MM.1S (cell line): ENCODE results near the gene TUBAL3.

ENCODE experiments used
- DNase-seq: peaks from one replicate; pipeline ENCODE4 v3.0.0-alpha.2; 2015
- H2AFZ ChIP-seq: fragments of 300-600 bp; sonication (generic); 2 replicates; pipeline ENCODE4 v1.6.0; 2016; ENCODE audit warnings: antibody characterized with exemption, low read length
- H3F3A ChIP-seq: fragments of 300-600 bp; sonication (generic); 2 replicates; pipeline ENCODE4 v1.6.1; 2016; ENCODE audit warnings: mild to moderate bottlenecking, antibody characterized with exemption, low read length, moderate library complexity, mixed read lengths; ENCODE audit not compliant: insufficient read depth
- H3K27ac ChIP-seq: fragments of 300-600 bp; sonication (generic); 2 replicates; pipeline ENCODE4 v1.5.1; 2016; ENCODE audit warnings: mild to moderate bottlenecking, low read length
- H3K27me3 ChIP-seq: fragments of 300-600 bp; sonication (generic); replicated peaks from 2 replicates; pipeline ENCODE4 v1.6.0; 2016; ENCODE audit warnings: low read length; ENCODE audit not compliant: insufficient read depth
- H3K36me3 ChIP-seq: fragments of 300-600 bp; sonication (generic); replicated peaks from 2 replicates; pipeline ENCODE4 v1.6.1; 2016; ENCODE audit warnings: mild to moderate bottlenecking, low read length, mixed read lengths; ENCODE audit not compliant: insufficient read depth
- H3K4me1 ChIP-seq: fragments of 300-600 bp; sonication (generic); 2 replicates; pipeline ENCODE4 v1.6.1; 2016; ENCODE audit warnings: low read length, mixed read lengths
- H3K4me2 ChIP-seq: fragments of 300-600 bp; sonication (generic); 2 replicates; pipeline ENCODE4 v1.6.0; 2016; ENCODE audit warnings: low read depth, low read length
- H3K4me3 ChIP-seq: fragments of 300-600 bp; sonication (generic); 2 replicates; pipeline ENCODE4 v1.5.1; 2016; ENCODE audit warnings: low read length, mixed read lengths
- H3K79me2 ChIP-seq: fragments of 300-600 bp; sonication (generic); 2 replicates; pipeline ENCODE4 v1.6.1; 2016; ENCODE audit warnings: mixed run types, low read length, mixed read lengths
- H3K9ac ChIP-seq: fragments of 300-600 bp; sonication (generic); 2 replicates; pipeline ENCODE4 v1.6.1; 2016; ENCODE audit warnings: low read length, mixed read lengths
- H3K9me2 ChIP-seq: fragments of 300-600 bp; sonication (generic); replicated peaks from 2 replicates; pipeline ENCODE4 v1.6.1; 2016; ENCODE audit warnings: mild to moderate bottlenecking, low read length, mixed read lengths; ENCODE audit not compliant: insufficient read depth
- H3K9me3 ChIP-seq: fragments of 300-600 bp; sonication (generic); replicated peaks from 2 replicates; pipeline ENCODE4 v1.6.1; 2016; ENCODE audit warnings: mild to moderate bottlenecking, low read length, mixed read lengths; ENCODE audit not compliant: insufficient read depth
- H4K20me1 ChIP-seq: fragments of 300-600 bp; sonication (generic); 2 replicates; pipeline ENCODE4 v1.6.1; 2016; ENCODE audit warnings: mild to moderate bottlenecking, low read length, moderate library complexity, mixed read lengths; ENCODE audit not compliant: insufficient read depth
- CTCF ChIP-seq: fragments of 300-600 bp; sonication (generic); IDR thresholded peaks from 2 replicates; pipeline ENCODE4 v1.5.1; 2016; ENCODE audit warnings: antibody characterized with exemption, low read length, mixed read lengths
- EZH2 ChIP-seq: fragments of 300-600 bp; sonication (generic); optimal IDR thresholded peaks from 2 replicates; pipeline ENCODE3; 2017; ENCODE audit warnings: low read depth, mild to moderate bottlenecking, antibody characterized with exemption, low read length, mixed read lengths
- EZH2phosphoT487 ChIP-seq: fragments of 300-600 bp; sonication (generic); IDR thresholded peaks from 2 replicates; pipeline ENCODE4 v1.6.1; 2018; ENCODE audit warnings: antibody characterized with exemption, low read length

The TUBAL3 gene

DNA sequence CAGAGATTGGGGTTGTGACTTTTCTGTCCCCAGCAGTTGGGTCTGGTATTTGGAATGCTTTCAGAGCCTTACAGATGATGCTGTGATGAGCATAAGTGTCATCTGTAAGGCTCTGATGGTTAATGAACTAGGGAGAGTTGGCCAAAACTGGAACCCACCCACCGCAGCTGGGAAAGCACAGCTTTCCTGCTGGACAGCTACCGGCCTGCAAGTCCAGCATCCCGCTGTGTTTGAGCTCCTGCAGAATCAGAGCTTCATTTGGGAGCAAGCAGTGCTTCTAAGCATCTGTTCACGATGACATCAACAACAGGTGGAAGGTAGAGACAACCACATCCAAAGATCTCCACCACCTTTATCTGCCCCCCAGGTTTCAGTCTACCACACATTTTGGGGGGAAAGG, 28.2 kb downstream of the TUBAL3 start:
- Histone ChIP-seq H3K27ac (no peak overlapping the region), H4K20me1 (no peaks in the 10 kb centered on the region), H3K4me2 (no peak overlapping the region), H3K9me3 (no peaks in the 10 kb centered on the region), H3K27me3 (no peaks in the 10 kb centered on the region), H3K36me3 (no peaks in the 10 kb centered on the region), H3K9me2 (no peaks in the 10 kb centered on the region), H3K4me3 (no peak overlapping the region), H2AFZ (no peak overlapping the region), H3K79me2 (no peaks in the 10 kb centered on the region), H3F3A (no peaks in the 10 kb centered on the region), H3K9ac (no peak overlapping the region), H3K4me1 (no peaks in the 10 kb centered on the region)
- no peak for TF ChIP-seq CTCF
- TF ChIP-seq EZH2phosphoT487, result no peak
- TF ChIP-seq EZH2, result no peak
- DNase-seq, result no peak

GRCh38 chr10:5373891-5374611, 30.6 kb downstream of the TUBAL3 start:
- no peak overlapping the region for H3K4me2 ChIP-seq
- no peak overlapping the region for H2AFZ ChIP-seq
- no peaks in the 10 kb centered on the region for H3F3A ChIP-seq
- H3K27ac ChIP-seq, result no peak overlapping the region
- no peak for TF ChIP-seq EZH2phosphoT487
- TF ChIP-seq EZH2, result no peak
- no peak for TF ChIP-seq CTCF
- H3K9me2 ChIP-seq, result no peaks in the 10 kb centered on the region
- H3K9ac ChIP-seq, result no peak overlapping the region
- no peak for DNase-seq
- H3K36me3 ChIP-seq, result no peaks in the 10 kb centered on the region
- H3K9me3 ChIP-seq, result no peaks in the 10 kb centered on the region
- no peaks in the 10 kb centered on the region for H3K27me3 ChIP-seq
- H4K20me1 ChIP-seq, result no peaks in the 10 kb centered on the region
- no peaks in the 10 kb centered on the region for H3K4me1 ChIP-seq
- H3K4me3 ChIP-seq, result no peak overlapping the region
- no peaks in the 10 kb centered on the region for H3K79me2 ChIP-seq

GRCh38 chr10:5373307-5373706, 31.3 kb downstream of the TUBAL3 start:
- no peak for DNase-seq
- no peak overlapping the region for H3K27ac ChIP-seq
- no peaks in the 10 kb centered on the region for H3K79me2 ChIP-seq
- H3K4me2 ChIP-seq, result no peak overlapping the region
- TF ChIP-seq CTCF, result no peak
- no peak for TF ChIP-seq EZH2phosphoT487
- TF ChIP-seq EZH2, result no peak
- H3K9ac ChIP-seq, result no peak overlapping the region
- no peaks in the 10 kb centered on the region for H3K36me3 ChIP-seq
- H3K9me3 ChIP-seq, result no peaks in the 10 kb centered on the region
- no peak overlapping the region for H2AFZ ChIP-seq
- H4K20me1 ChIP-seq, result no peaks in the 10 kb centered on the region
- H3K27me3 ChIP-seq, result no peaks in the 10 kb centered on the region
- no peaks in the 10 kb centered on the region for H3F3A ChIP-seq
- H3K4me3 ChIP-seq, result no peak overlapping the region
- no peaks in the 10 kb centered on the region for H3K9me2 ChIP-seq
- no peaks in the 10 kb centered on the region for H3K4me1 ChIP-seq
